H9 (cell line): Measurements from ENCODE around the gene EML1. TPM values are rescaled to one million over a fixed set of nuclear protein-coding genes. Genes with fewer than 3 reads are reported as not detected.

Source experiments
- DNase-seq: peaks from one replicate; pipeline ENCODE4 v3.0.0-alpha.2; 2017
- H2AFZ ChIP-seq: one replicate; pipeline ENCODE4 v1.6.1; 2013; ENCODE audit warnings: mild to moderate bottlenecking, low read length, control low read depth, moderate library complexity
- H2AK5ac ChIP-seq: 2 replicates; pipeline ENCODE4 v1.6.1; 2013; ENCODE audit warnings: low read length, control low read depth, mixed read lengths; ENCODE audit not compliant: insufficient read length
- H2BK120ac ChIP-seq: one replicate; pipeline ENCODE4 v1.6.1; 2013; ENCODE audit warnings: low read depth, mild to moderate bottlenecking, low read length, control low read depth, inconsistent platforms; ENCODE audit not compliant: poor library complexity, severe bottlenecking
- H2BK12ac ChIP-seq: 2 replicates; pipeline ENCODE4 v1.6.1; 2013; ENCODE audit warnings: low read length, control low read depth, mixed read lengths, low read depth; ENCODE audit not compliant: insufficient read length
- H2BK15ac ChIP-seq: 2 replicates; pipeline ENCODE4 v1.6.1; 2013; ENCODE audit warnings: low read depth, low read length, control low read depth
- H2BK20ac ChIP-seq: one replicate; pipeline ENCODE4 v1.6.1; 2013; ENCODE audit warnings: low read depth, mild to moderate bottlenecking, low read length, control low read depth, inconsistent platforms; ENCODE audit not compliant: poor library complexity, severe bottlenecking
- H2BK5ac ChIP-seq: 2 replicates; pipeline ENCODE4 v1.6.1; 2013; ENCODE audit warnings: low read length, control low read depth, mixed read lengths; ENCODE audit not compliant: insufficient read length
- H3K14ac ChIP-seq: 2 replicates; pipeline ENCODE4 v1.6.1; 2013; ENCODE audit warnings: low read length, control low read depth; ENCODE audit not compliant: insufficient read depth
- H3K18ac ChIP-seq: 2 replicates; pipeline ENCODE4 v1.6.1; 2013; ENCODE audit warnings: low read depth, mild to moderate bottlenecking, mixed read lengths, low read length, control low read depth; ENCODE audit not compliant: insufficient read length
- H3K23ac ChIP-seq: 2 replicates; pipeline ENCODE4 v1.6.1; 2013; ENCODE audit warnings: low read length, control low read depth, mixed read lengths, low read depth; ENCODE audit not compliant: insufficient read length
- H3K23me2 ChIP-seq: 2 replicates; pipeline ENCODE4 v1.6.1; 2013; ENCODE audit warnings: low read depth, mild to moderate bottlenecking, mixed read lengths, low read length, control low read depth; ENCODE audit not compliant: insufficient read length, poor library complexity, severe bottlenecking
- H3K27ac ChIP-seq: 2 replicates; pipeline ENCODE4 v1.5.1; 2013; ENCODE audit warnings: low read length, control low read depth, mixed read lengths, low read depth; ENCODE audit not compliant: insufficient read length
- H3K27me3 ChIP-seq: 2 replicates; pipeline ENCODE4 v1.6.1; 2013; ENCODE audit warnings: low read length, control low read depth, inconsistent platforms; ENCODE audit not compliant: insufficient read depth
- H3K4ac ChIP-seq: 2 replicates; pipeline ENCODE4 v1.6.1; 2013; ENCODE audit warnings: low read depth, mild to moderate bottlenecking, control low read depth, inconsistent platforms, low read length, moderate library complexity
- H3K4me1 ChIP-seq: 2 replicates; pipeline ENCODE4 v1.6.1; 2013; ENCODE audit warnings: low read length, control low read depth, inconsistent platforms; ENCODE audit not compliant: insufficient read depth
- H3K4me2 ChIP-seq: 2 replicates; pipeline ENCODE4 v1.6.1; 2013; ENCODE audit warnings: low read length, control low read depth, mixed read lengths; ENCODE audit not compliant: insufficient read length, insufficient read depth
- H3K56ac ChIP-seq: 2 replicates; pipeline ENCODE4 v1.6.1; 2013; ENCODE audit warnings: low read depth, mild to moderate bottlenecking, mixed read lengths, low read length, control low read depth; ENCODE audit not compliant: insufficient read length
- H3K79me1 ChIP-seq: 2 replicates; pipeline ENCODE4 v1.6.1; 2013; ENCODE audit warnings: low read depth, mild to moderate bottlenecking, moderate library complexity, low read length, control low read depth, inconsistent platforms; ENCODE audit not compliant: insufficient read depth, poor library complexity, severe bottlenecking
- H3K79me2 ChIP-seq: 2 replicates; pipeline ENCODE4 v1.6.1; 2013; ENCODE audit warnings: low read length, control low read depth, inconsistent platforms; ENCODE audit not compliant: insufficient read depth
- H3K9ac ChIP-seq: 2 replicates; pipeline ENCODE4 v1.6.1; 2013; ENCODE audit warnings: low read length, control low read depth, mixed read lengths; ENCODE audit not compliant: insufficient read length; ENCODE audit errors: extremely low read depth
- H3K9me3 ChIP-seq: one replicate; pipeline ENCODE4 v1.6.1; 2013; ENCODE audit warnings: low read depth, low read length, inconsistent platforms; ENCODE audit not compliant: control insufficient read depth
- H3T11ph ChIP-seq: one replicate; pipeline ENCODE4 v1.6.1; 2013; ENCODE audit warnings: mild to moderate bottlenecking, low read length, control low read depth, inconsistent platforms
- H4K20me1 ChIP-seq: one replicate; pipeline ENCODE4 v1.6.1; 2013; ENCODE audit not compliant: control insufficient read depth, insufficient read length, insufficient read depth
- H4K5ac ChIP-seq: 2 replicates; pipeline ENCODE4 v1.6.1; 2013; ENCODE audit warnings: low read depth, mild to moderate bottlenecking, mixed read lengths, low read length, control low read depth; ENCODE audit not compliant: insufficient read length
- H4K8ac ChIP-seq: replicated peaks from 2 replicates; pipeline ENCODE4 v1.6.1; 2013; ENCODE audit warnings: low read length, control low read depth, mixed read lengths, low read depth; ENCODE audit not compliant: insufficient read length
- H4K91ac ChIP-seq: 2 replicates; pipeline ENCODE4 v1.6.1; 2013; ENCODE audit warnings: low read depth, mild to moderate bottlenecking, moderate library complexity, mixed read lengths, low read length, control low read depth; ENCODE audit not compliant: insufficient read length
- H3K27ac Mint-ChIP-seq, 3 experiments: 2 replicates in 2 of 3; 3 replicates in 1 of 3; pipeline ENCODE4 v1.8.0; 2020 to 2021; ENCODE audit warnings: mixed read lengths in 3 of 3, mild to moderate bottlenecking in 1 of 3, moderate library complexity in 1 of 3
- H3K27me3 Mint-ChIP-seq: 2 replicates; pipeline ENCODE4 v1.8.0; 2021; ENCODE audit warnings: low read depth, mild to moderate bottlenecking, moderate library complexity, mixed read lengths
- H3K36me3 Mint-ChIP-seq, 3 experiments: 2 replicates in 2 of 3; 3 replicates in 1 of 3; pipeline ENCODE4 v1.8.0; 2020 to 2021; ENCODE audit warnings: low read depth in 3 of 3, mixed read lengths in 3 of 3; ENCODE audit not compliant: insufficient read depth in 1 of 3
- H3K4me1 Mint-ChIP-seq, 2 experiments: 2 replicates each; pipeline ENCODE4 v1.8.0; 2020; ENCODE audit warnings: mixed read lengths in 2 of 2
- H3K4me3 Mint-ChIP-seq, 2 experiments: 2 replicates in 1 of 2; 3 replicates in 1 of 2; pipeline ENCODE4 v1.8.0; 2020 to 2021; ENCODE audit warnings: mild to moderate bottlenecking in 2 of 2, mixed read lengths in 2 of 2, moderate library complexity in 1 of 2
- H3K9me3 Mint-ChIP-seq, 2 experiments: 2 replicates in 1 of 2; 3 replicates in 1 of 2; pipeline ENCODE4 v1.8.0; 2020; ENCODE audit warnings: mild to moderate bottlenecking in 2 of 2, mixed read lengths in 2 of 2, moderate library complexity in 1 of 2
- WGBS: extraction: QIAGEN DNeasy Blood & Tissue Kit; methylation state at CpG from one replicate; pipeline ENCODE4 v1.1.7; 2013; ENCODE audit warnings: missing lambda C conversion rate, low lambda C conversion rate, mixed read lengths; ENCODE audit not compliant: insufficient read length; ENCODE audit errors: extremely low coverage; 5-methylcytosine and 5-hydroxymethylcytosine counted together
- total RNA-seq: library from RNA; stranded (reverse); gene quantifications from 2 replicates; pipeline ENCODE4 v1.2.1, GENCODE V29; 2021
- TF ChIP-seq, protein P1 (sequence below): fragments of 200-600 bp; sonication (generic); conservative IDR thresholded peaks from 3 replicates; pipeline ENCODE4 v1.8.0; 2021; ENCODE audit warnings: antibody characterized with exemption, mild to moderate bottlenecking

EML1 gene
- total RNA-seq, 1 experiment from 2014 or later: 16.7 TPM

DNA sequence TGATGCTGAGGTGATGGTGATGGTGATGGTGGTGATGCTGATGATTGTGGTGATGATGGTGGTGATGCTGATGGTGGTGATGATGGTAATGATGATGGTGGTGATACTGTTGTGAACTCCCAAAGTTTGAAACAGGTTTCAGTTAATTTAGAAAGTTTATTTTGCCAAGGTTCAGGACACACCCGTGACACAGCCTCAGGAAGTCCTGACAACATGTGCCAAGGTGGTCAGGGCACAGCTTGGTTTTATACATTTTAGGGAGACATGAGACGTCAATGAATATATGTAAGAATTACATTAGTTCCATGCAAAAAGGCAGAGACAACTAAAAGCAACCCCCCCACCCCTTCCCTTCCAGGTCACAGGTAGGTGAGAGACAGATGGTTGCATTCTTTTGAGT, 159.2 kb downstream of the EML1 start:
- no peak overlapping the region for H3K18ac ChIP-seq
- no peaks in the 10 kb centered on the region for H3K4me1 ChIP-seq
- no peak for DNase-seq
- H3K79me1 ChIP-seq: no peaks in the 10 kb centered on the region
- no peak overlapping the region for H2AFZ ChIP-seq
- H3K4ac ChIP-seq: no peak overlapping the region
- no peak overlapping the region for H3K4me3 Mint-ChIP-seq
- no peak overlapping the region for H2BK15ac ChIP-seq
- H2BK120ac ChIP-seq: no peak overlapping the region
- H3K4me2 ChIP-seq: no peak overlapping the region
- no peak overlapping the region for H4K5ac ChIP-seq
- H3K9ac ChIP-seq: no peak overlapping the region
- H3T11ph ChIP-seq: no peak overlapping the region
- H3K79me2 ChIP-seq: no peaks in the 10 kb centered on the region
- no peak overlapping the region for H2BK5ac ChIP-seq
- H3K27ac Mint-ChIP-seq: no peak overlapping the region
- no peak overlapping the region for H3K14ac ChIP-seq
- no peak overlapping the region for H2AK5ac ChIP-seq
- H4K8ac ChIP-seq: no peak overlapping the region
- H3K56ac ChIP-seq: no peak overlapping the region
- TF ChIP-seq, protein P1, sequence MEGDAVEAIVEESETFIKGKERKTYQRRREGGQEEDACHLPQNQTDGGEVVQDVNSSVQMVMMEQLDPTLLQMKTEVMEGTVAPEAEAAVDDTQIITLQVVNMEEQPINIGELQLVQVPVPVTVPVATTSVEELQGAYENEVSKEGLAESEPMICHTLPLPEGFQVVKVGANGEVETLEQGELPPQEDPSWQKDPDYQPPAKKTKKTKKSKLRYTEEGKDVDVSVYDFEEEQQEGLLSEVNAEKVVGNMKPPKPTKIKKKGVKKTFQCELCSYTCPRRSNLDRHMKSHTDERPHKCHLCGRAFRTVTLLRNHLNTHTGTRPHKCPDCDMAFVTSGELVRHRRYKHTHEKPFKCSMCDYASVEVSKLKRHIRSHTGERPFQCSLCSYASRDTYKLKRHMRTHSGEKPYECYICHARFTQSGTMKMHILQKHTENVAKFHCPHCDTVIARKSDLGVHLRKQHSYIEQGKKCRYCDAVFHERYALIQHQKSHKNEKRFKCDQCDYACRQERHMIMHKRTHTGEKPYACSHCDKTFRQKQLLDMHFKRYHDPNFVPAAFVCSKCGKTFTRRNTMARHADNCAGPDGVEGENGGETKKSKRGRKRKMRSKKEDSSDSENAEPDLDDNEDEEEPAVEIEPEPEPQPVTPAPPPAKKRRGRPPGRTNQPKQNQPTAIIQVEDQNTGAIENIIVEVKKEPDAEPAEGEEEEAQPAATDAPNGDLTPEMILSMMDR: no peak
- no peaks in the 10 kb centered on the region for H3K9me3 ChIP-seq
- H3K27ac ChIP-seq: no peak overlapping the region
- H3K23ac ChIP-seq: no peak overlapping the region
- H3K9me3 Mint-ChIP-seq: peaks cover 5 to 8% of the 10 kb centered on the region in 2 experiments; a peak in 3 of 5 replicates
- H3K27me3 ChIP-seq: no peaks in the 10 kb centered on the region
- no peak overlapping the region for H2BK20ac ChIP-seq
- H4K20me1 ChIP-seq: no peaks in the 10 kb centered on the region
- peaks cover 0 to 4% (median 2%) of the 10 kb centered on the region in 3 experiments; a peak in 4 of 7 replicates for H3K36me3 Mint-ChIP-seq
- H4K91ac ChIP-seq: no peak overlapping the region
- H2BK12ac ChIP-seq: no peak overlapping the region
- no CpG with 5 or more reads among the region's 2 CpGs for WGBS
- H3K4me1 Mint-ChIP-seq: peaks cover 8 to 11% of the 10 kb centered on the region in 2 experiments; a peak in 3 of 4 replicates
- H3K23me2 ChIP-seq: no peaks in the 10 kb centered on the region
- H3K27me3 Mint-ChIP-seq: peaks cover 19% of the 10 kb centered on the region
